ENCODE data around the gene ZNF644.
A peak's percentile ranks its signal among the peaks of the same experiment; 100 is the strongest.
"Not testable (repeated sequence)": the region's sequence is repeated elsewhere in the genome, so short reads cannot be mapped to it uniquely, and the experiment has no call there.

ZNF644 gene

GRCh38 chr1:91021686-91022517, at the start of gene ZNF644:
TSS of gene ZNF644 (minus strand) at chr1:91022035. CDS start at chr1:90982353, 39,682 bp downstream.
- peak; percentile 78 for DNase-seq (ENCODE audit: low spot score)

DNA sequence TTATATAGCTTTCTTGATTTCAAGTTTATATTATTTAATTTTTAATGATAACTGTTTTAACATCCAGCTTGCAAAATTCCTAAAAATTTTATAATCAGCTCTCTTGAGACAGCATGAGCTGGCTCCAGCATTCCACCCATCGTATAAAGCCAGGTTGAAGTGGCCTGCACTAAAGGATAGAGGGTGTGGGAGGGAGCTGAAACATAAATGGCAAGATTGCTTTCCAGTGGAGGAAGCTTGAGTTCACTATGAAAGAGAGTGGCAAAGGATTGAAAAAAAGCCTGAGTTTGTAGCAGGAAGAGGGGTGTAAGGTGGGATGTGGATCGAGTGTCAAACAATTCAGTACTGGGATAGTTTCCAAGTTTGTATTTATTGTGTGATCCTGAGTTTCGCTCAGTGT, 48.5 kb upstream of the ZNF644 start:
- no peak for DNase-seq (ENCODE audit: low spot score)

DNA sequence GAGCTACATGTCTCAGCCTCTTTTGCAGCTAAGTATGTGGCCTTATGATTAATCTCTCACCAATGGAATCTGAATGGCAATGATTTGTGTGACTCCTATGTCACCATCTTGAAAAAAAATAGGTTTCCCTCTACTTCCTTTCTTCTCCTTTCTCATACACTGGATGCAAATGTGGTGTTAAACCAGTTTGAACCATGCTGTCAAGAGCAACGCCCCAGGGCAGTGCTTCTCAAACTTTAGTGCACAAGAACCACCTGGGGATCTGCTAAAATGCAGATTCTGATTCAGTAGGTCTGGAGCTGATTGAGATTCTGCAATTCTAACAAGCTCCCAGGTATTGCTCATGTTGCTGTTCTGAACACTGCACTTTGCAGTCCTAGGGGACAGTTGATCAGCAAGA, 44.7 kb upstream of the ZNF644 start:
- DNase-seq (ENCODE audit: low spot score) = no peak

DNA sequence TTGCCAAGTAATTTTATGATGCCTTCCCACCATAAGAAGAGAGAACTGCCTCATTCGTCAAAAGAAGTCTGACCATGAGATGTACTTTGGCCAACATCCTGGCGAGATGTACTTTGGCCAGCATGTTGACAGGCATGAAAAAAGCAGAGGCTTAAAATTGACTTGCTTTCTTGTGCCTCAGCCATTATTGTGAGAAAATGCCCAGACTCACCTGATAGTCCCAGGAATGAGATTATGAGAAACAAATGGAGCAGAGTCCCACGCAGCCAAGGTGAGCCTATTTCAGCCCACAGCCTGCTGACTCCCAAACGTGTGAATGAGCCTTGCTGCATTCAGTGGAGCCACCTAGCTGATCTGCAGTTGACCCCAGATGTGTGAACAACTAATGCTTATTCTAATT, 43.5 kb upstream of the ZNF644 start:
- DNase-seq (ENCODE audit: low spot score) = no peak

- not testable (repeated sequence) for DNase-seq (ENCODE audit: low spot score)
Measured at GRCh38 chr1:91063403-91063802, 41.6 kb upstream of the ZNF644 start.

DNA sequence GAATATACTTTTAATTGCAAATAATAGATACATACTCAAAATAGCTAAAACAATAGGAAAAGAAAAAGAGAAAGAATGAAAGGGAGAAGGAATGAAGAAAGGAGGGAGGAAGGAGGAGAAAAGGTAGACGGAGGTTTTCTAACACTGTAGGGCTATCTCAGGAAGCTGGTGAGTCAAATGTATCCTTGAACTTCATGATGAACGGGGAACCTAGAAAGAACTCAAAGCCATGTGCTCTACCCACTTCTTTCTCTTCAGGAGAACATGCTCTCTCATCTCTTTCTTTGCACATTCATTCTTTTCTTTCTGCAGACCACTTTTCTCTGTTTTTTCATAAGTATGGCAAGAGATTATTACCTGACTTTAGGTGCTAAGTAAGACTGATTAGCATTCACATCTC, 37.3 kb upstream of the ZNF644 start:
- no peak for DNase-seq (ENCODE audit: low spot score)

GRCh38 chr1:91057784-91058183, 35.9 kb upstream of the ZNF644 start:
- no peak for DNase-seq (ENCODE audit: low spot score)

GRCh38 chr1:91054780-91055481, 33.1 kb upstream of the ZNF644 start:
- no peak for DNase-seq (ENCODE audit: low spot score)

DNA sequence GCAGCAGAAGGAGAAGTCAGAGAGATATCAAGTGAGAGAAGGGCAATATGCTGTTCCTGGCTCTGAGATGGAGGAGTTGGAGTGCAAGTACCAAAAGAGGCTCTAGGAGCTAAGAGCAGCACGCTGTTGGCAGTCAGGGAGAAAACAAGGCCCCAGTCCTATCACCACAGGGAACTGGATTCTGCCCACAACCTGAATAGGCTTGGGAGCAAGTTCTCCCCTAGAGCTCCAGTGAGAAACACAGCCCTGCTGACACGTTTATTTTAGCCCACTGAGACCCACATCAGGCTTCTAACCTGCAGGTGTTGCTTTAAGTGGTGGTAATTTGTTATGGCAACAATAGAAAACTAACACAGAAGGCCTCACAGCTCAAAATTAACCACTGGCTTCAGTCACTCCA, 31.8 kb upstream of the ZNF644 start:
- DNase-seq (ENCODE audit: low spot score) = no peak

- not testable (repeated sequence) for DNase-seq (ENCODE audit: low spot score)
Measured at GRCh38 chr1:91049551-91049950, 27.7 kb upstream of the ZNF644 start.

DNA sequence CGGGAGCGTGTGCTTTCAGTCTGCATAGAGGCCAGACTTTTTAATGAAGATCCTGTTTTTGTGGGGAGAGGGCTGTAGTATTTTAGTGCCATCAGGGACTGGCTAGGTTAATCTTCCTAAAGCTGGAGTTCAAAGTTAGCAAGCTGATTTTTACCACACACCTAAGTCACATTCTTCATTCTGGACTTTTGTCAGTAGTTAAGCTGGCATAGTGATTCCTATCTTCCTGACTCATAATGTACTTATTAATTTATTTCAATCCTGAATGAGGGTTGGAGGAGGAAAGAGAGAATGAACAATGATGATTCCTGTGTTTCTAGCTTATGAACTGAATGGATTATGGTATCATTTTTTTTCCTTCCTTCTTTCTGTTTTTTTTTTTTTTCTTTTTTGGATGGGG, 24.9 kb upstream of the ZNF644 start:
- no peak for DNase-seq (ENCODE audit: low spot score)

GRCh38 chr1:91045284-91045683, 23.4 kb upstream of the ZNF644 start:
- no peak for DNase-seq (ENCODE audit: low spot score)

- DNase-seq (ENCODE audit: low spot score) = not testable (repeated sequence)
Measured at GRCh38 chr1:91044776-91045175, 22.9 kb upstream of the ZNF644 start.

DNA sequence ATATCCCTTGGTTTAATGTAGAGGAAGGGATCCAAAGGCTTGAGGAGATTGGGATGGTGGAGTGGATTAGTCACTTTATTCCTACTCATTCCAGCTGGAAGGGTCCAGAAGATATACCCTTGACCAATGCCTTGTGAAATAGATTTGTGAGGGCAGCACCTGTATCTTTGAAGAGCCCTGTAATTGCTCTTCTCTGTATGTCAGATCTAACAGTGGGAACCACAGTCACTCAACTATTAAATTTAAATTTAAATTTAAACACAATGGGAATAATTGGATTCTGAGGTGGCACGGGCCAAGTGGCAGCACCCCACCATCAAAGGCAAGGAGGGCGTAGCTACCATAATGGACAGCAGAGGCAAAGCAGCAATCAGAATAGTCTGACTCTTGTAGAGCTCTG, 20.5 kb upstream of the ZNF644 start:
- not testable (repeated sequence) for DNase-seq (ENCODE audit: low spot score)

DNA sequence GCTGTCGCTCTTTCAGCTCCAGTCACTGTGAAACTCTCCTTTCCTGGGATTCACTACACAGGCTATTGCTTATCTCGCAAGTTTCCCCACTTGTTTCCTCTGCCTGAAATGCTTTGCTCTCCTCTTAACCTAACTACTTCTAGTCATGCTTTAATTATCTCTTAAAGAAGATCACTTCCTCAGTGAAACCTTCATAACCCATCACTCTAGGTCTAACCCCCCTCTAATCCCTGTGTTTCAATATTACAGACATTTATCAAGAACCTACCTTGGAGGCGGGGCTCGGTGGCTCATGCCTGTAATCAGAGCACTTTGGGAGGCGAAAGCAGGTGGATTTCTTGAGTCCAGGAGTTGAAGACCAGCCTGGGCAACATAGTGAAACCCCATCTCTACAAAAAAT, 16.7 kb upstream of the ZNF644 start:
- no peak for DNase-seq (ENCODE audit: low spot score)

- no peak for DNase-seq (ENCODE audit: low spot score)
Measured at GRCh38 chr1:91036894-91037829, 15.3 kb upstream of the ZNF644 start.

DNA sequence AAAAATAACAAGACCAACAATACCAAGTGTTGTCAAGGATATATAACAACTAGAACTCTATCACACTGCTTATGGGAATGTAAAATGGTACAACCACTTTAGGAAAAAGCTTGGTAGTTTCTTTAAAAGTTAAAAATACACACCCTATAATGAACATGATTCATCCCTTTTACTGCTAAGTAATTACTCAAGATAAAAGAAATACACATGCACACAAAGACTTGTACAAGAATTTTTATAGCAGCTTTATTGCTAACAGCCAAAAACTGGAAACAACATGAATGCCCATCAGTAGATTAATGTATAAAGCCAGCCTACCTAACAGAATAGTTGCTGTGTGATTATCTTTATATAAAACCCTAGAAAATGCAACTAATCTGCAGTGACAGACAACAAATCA, 10.5 kb upstream of the ZNF644 start:
- DNase-seq (ENCODE audit: low spot score) = no peak

DNA sequence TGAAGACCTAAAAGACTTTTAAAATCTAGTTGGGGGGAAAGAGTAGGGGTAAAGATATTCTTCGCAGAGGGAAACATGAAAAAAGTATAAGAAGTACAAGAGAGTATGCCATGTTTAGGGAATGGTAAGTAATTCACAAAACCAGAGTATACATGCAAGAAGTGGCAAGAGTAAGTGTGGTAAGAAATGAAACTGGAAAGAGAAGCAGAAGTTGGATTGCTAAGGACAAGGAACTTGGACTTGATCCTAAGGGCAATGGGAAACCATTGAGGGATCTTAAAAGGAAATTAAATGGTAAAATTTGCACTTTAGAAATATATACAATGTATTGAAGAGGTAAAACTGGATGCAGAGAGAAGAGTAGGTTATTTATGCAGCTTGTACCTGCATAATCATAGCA, 9.2 kb upstream of the ZNF644 start:
- no peak for DNase-seq (ENCODE audit: low spot score)

DNA sequence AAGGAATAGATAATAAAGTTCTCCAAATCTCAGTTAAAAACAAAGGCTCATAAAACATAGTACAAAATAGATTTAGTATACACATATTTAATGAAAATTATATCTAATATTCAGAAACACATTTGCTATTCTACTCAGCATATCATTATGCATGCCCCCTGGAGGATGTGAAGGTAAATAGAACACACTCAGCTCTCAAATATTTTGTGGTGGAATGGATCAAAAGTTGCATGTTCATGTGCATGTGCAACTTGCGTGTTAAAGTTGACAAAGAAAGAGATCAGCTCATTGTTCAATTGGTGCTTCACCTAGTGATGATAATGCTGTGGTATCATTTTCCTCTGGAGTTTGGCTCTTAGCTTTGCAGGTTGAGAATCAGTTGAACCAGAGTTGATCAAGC, 4.9 kb upstream of the ZNF644 start:
- no peak for DNase-seq (ENCODE audit: low spot score)

DNA sequence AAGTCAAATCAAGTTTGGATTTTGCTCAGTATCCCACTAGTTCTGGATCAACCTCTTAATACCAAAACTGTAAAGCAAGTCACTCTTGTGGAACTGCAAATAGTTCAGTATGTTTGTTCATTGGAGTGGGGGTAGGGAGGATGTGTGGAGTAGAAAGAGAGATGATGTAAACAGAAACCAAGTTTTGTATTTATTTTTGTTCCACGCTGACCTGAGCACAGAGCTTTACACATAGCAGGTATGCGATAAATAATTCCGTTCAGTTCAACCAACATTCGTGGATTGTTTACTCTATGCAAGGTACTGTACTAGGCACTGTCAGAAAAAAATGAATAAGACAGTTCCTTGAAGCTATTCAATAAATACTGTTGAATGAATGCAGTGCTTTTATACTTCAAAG, 4.5 kb upstream of the ZNF644 start:
- DNase-seq (ENCODE audit: low spot score) = peak; percentile 22

DNA sequence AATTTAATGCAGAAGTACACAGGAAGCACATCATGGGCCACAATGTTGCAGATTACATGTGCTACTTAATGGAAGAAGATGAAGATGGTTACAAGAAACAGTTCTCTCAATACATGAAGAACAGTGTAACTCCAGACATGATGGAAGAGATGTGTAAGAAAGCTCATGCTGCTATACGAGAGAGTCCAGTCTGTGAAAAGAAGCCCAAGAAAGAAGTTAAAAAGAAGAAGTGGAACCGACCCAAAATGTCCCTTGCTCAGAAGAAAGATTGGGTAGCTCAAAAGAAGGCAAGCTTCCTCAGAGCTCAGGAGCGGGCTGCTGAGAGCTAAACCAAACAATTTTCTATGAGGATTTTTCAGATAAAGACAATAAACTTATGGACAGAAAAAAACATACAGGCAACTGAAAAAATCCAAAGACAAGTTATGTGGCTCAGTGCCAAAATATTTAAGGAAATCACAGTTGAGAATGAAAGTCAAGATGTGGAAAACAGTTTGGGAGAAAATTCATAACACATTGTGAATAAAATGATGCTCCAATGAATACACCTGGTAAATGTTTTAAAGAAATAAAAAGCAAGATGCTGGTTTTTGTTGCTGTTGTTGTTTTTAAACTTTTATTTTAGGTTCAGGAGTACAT, 2.8 kb upstream of the ZNF644 start:
- no peak for DNase-seq (ENCODE audit: low spot score)

GRCh38 chr1:91022518-91022929, 689 bp upstream of the ZNF644 start:
- no peak for DNase-seq (ENCODE audit: low spot score)

All from HuH-7.5 (cell line).